PC-3 (cell line): Measurements from ENCODE around the gene IP6K1. TPM values are rescaled to one million over a fixed set of nuclear protein-coding genes. Genes with fewer than 3 reads are reported as not detected.

ENCODE experiments used
- ATAC-seq: fragments of 200-7000 bp; cut with Tn5 transposase; 2 replicates; pipeline ENCODE4 v1.9.1; 2020; ENCODE audit warnings: mild to moderate bottlenecking, moderate library complexity
- BruUV-seq: library from RNA; stranded (reverse); fragments of 400-500 nt; replicated peaks from 2 replicates; lab custom pipeline; 2021; lab: Mats Ljungman, UMichigan
- CTCF ChIA-PET: fragments of 300-600 bp; sonication (Branson Sonifier 250); formaldehyde crosslinking; loops from one replicate; lab custom pipeline; 2022; ENCODE audit warnings: antibody characterized with exemption; lab: Charles Lee
- POLR2A ChIA-PET: fragments of 300-600 bp; sonication (Branson Sonifier 250); formaldehyde crosslinking; loops from one replicate; lab custom pipeline; 2022; ENCODE audit warnings: antibody characterized with exemption; ENCODE audit not compliant: unreplicated experiment; lab: Charles Lee
- DNase-seq: peaks from one replicate; pipeline ENCODE4 v3.0.0-alpha.2; 2015
- H2AFZ ChIP-seq: fragments of 300-600 bp; sonication (generic); 2 replicates; pipeline ENCODE4 v1.6.0; 2016; ENCODE audit warnings: antibody characterized with exemption, low read length
- H3F3A ChIP-seq: fragments of 300-600 bp; sonication (generic); one replicate; pipeline ENCODE4 v1.6.0; 2017; ENCODE audit warnings: antibody characterized with exemption, low read length, control low read depth, mild to moderate bottlenecking; ENCODE audit not compliant: unreplicated experiment
- H3K27ac ChIP-seq: fragments of 300-600 bp; sonication (generic); 2 replicates; pipeline ENCODE4 v1.5.1; 2016; ENCODE audit warnings: mild to moderate bottlenecking, low read length
- H3K27me3 ChIP-seq: fragments of 300-600 bp; sonication (generic); 2 replicates; pipeline ENCODE4 v1.6.1; 2016; ENCODE audit warnings: low read length, mixed read lengths
- H3K36me3 ChIP-seq: fragments of 300-600 bp; sonication (generic); 2 replicates; pipeline ENCODE4 v1.6.1; 2016; ENCODE audit warnings: low read depth, mixed run types, low read length, mixed read lengths
- H3K4me1 ChIP-seq: fragments of 300-600 bp; sonication (generic); 2 replicates; pipeline ENCODE4 v1.5.1; 2016; ENCODE audit warnings: low read length; ENCODE audit not compliant: insufficient read depth
- H3K4me2 ChIP-seq: fragments of 300-600 bp; sonication (generic); 2 replicates; pipeline ENCODE4 v1.6.0; 2016; ENCODE audit warnings: low read length
- H3K4me3 ChIP-seq: fragments of 300-600 bp; sonication (generic); 2 replicates; pipeline ENCODE4 v1.5.1; 2016; ENCODE audit warnings: mild to moderate bottlenecking, low read length, mixed read lengths
- H3K79me2 ChIP-seq: fragments of 300-600 bp; sonication (generic); 2 replicates; pipeline ENCODE4 v1.6.1; 2017; ENCODE audit warnings: low read length, mixed read lengths
- H3K9ac ChIP-seq: fragments of 300-600 bp; sonication (generic); 2 replicates; pipeline ENCODE4 v1.6.0; 2016; ENCODE audit warnings: mild to moderate bottlenecking, low read length
- H3K9me2 ChIP-seq: fragments of 300-600 bp; sonication (generic); replicated peaks from 2 replicates; pipeline ENCODE4 v1.6.1; 2016; ENCODE audit warnings: mixed run types, low read length, mixed read lengths
- H3K9me3 ChIP-seq: fragments of 300-600 bp; sonication (generic); 2 replicates; pipeline ENCODE4 v1.6.1; 2016; ENCODE audit warnings: low read length, mixed read lengths
- H4K20me1 ChIP-seq: fragments of 300-600 bp; sonication (generic); 2 replicates; pipeline ENCODE4 v1.6.1; 2016; ENCODE audit warnings: low read length, mixed read lengths
- CTCF ChIP-seq: fragments of 300-600 bp; sonication (generic); conservative IDR thresholded peaks from 2 replicates; pipeline ENCODE4 v1.5.1; 2017; ENCODE audit warnings: antibody characterized with exemption, low read depth, mild to moderate bottlenecking, low read length
- EZH2 ChIP-seq: fragments of 300-600 bp; sonication (generic); IDR thresholded peaks from one replicate; pipeline ENCODE4 v1.6.1; 2017; ENCODE audit warnings: antibody characterized with exemption, mild to moderate bottlenecking, low read length; ENCODE audit not compliant: unreplicated experiment
- EZH2phosphoT487 ChIP-seq: fragments of 300-600 bp; sonication (generic); IDR thresholded peaks from 2 replicates; pipeline ENCODE4 v1.6.1; 2018; ENCODE audit warnings: mild to moderate bottlenecking, antibody characterized with exemption, low read length, borderline replicate concordance
- intact Hi-C: fragments of 100-400 bp; cut with micrococcal nuclease; formaldehyde crosslinking; loops from 2 replicates; pipeline ENCODE4 v1.9.0; 2023
- total RNA-seq: library from RNA; depleted of rRNA; stranded (reverse); fragments of >200 nt; gene quantifications from 2 replicates; pipeline ENCODE4 v1.2.3, GENCODE V29; 2014

Gene IP6K1
- total RNA-seq, 1 experiment from 2014 or later, result 50.3 TPM

GRCh38 chr3:49799761-49800160 is 13.4 kb upstream of the IP6K1 start, which contains the start of gene CDHR4:
Gene CDHR4 (minus strand): TSS chr3:49799873. CDS start chr3:49799812, 61 bp downstream.
- peak; percentile 49 for ATAC-seq
- 0 out of 2 replicates have a peak within 1 kb of the TSS, but pooled peaks have one; percentile 21 for H2AFZ ChIP-seq
- no TSS peak for BruUV-seq
- H3K4me2 ChIP-seq, result 0 out of 2 replicates have a peak within 1 kb of the TSS, but pooled peaks have one; percentile 18
- no peaks in the 10 kb centered on the region for H3K9me3 ChIP-seq
- CTCF ChIA-PET, result interaction anchor here (0.5 to 0.8 kb wide), 2 partner anchors 106 to 110 kb away, joined by 3 to 5 read pairs; no protein-coding TSS in a partner anchor
- H3K27ac ChIP-seq, result peak within 1 kb of the TSS; percentile 7; the same call in 1 of the 2 replicates
- H3F3A ChIP-seq, result no peaks in the 10 kb centered on the region
- no peaks in the 10 kb centered on the region for H3K9me2 ChIP-seq
- TF ChIP-seq EZH2 (no peak), CTCF (no peak), EZH2phosphoT487 (no peak)
- intact Hi-C loops, result no loop called here
- H4K20me1 ChIP-seq, result no peaks in the 10 kb centered on the region
- POLR2A ChIA-PET, result interaction anchor here (0.5 to 0.6 kb wide), 2 partner anchors 26 to 83 kb away, joined by 3 to 17 read pairs; no protein-coding TSS in a partner anchor
- no peaks in the 10 kb centered on the region for H3K79me2 ChIP-seq
- H3K36me3 ChIP-seq, result no peaks in the 10 kb centered on the region
- no peak within 1 kb of the TSS for H3K9ac ChIP-seq
- DNase-seq, result peak; percentile 83
- no peaks in the 10 kb centered on the region for H3K27me3 ChIP-seq
- no peak within 1 kb of the TSS for H3K4me3 ChIP-seq
- H3K4me1 ChIP-seq, result peaks cover 20% of the 10 kb centered on the region

- H3K9me3 ChIP-seq, result no peaks in the 10 kb centered on the region
- CTCF ChIA-PET, result interaction anchor here (0.5 to 0.8 kb wide), 3 partner anchors 101 to 110 kb away, joined by 3 to 5 read pairs (median 3); no protein-coding TSS in a partner anchor
- BruUV-seq, result no TSS peak
- no peak overlapping the region for H3K4me3 ChIP-seq
- no peak overlapping the region; the same call in 1 of the 2 replicates for H3K27ac ChIP-seq
- TF ChIP-seq EZH2phosphoT487, result no peak
- no peak for TF ChIP-seq EZH2
- no peak for TF ChIP-seq CTCF
- H3K9ac ChIP-seq, result no peak overlapping the region
- no peak overlapping the region for H2AFZ ChIP-seq
- H4K20me1 ChIP-seq, result no peaks in the 10 kb centered on the region
- H3F3A ChIP-seq, result no peaks in the 10 kb centered on the region
- peaks cover 19% of the 10 kb centered on the region for H3K4me1 ChIP-seq
- H3K9me2 ChIP-seq, result no peaks in the 10 kb centered on the region
- H3K4me2 ChIP-seq, result no peak overlapping the region
- POLR2A ChIA-PET, result no interaction called here
- no peak for DNase-seq
- no peaks in the 10 kb centered on the region for H3K36me3 ChIP-seq
- no peaks in the 10 kb centered on the region for H3K27me3 ChIP-seq
- intact Hi-C loops, result no loop called here
- H3K79me2 ChIP-seq, result no peaks in the 10 kb centered on the region
- no peak for ATAC-seq
These were observed 12.8 kb upstream of the IP6K1 start for GRCh38 chr3:49799105-49799504.
